ENCODE measurements around the gene G3BP1.

The G3BP1 gene

DNA sequence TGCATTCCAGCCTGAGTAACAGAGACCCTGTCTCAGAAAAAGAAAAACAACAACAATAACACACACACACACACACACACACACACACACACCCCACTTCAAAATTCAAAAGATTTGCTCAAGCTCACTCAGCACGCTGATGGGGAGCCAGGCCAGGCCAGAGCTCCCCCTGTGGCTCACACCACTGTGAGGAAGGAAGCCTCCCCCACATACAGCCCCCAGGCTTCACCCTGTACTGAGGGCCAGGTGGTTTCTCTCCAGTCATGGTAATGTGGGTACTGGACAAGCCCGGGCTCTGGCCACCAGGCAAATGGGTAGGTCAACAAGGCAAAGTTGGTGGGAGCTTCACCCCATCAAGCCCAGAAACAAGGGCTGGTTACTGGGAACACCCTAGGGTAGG is 32.4 kb upstream of the G3BP1 start:
- Histone ChIP-seq H3K4me3 (ENCODE audit: low read length in 2 of 2) (no peak overlapping the region), H3K9ac (ENCODE audit: low read depth in 1 of 2, low read length in 2 of 2) (no peak overlapping the region), H3K27ac (ENCODE audit: low read depth in 2 of 2, low read length in 2 of 2) (peak overlapping the region; percentile 38 to 55), H3K4me1 (ENCODE audit: control insufficient read depth in 2 of 2, insufficient read depth in 2 of 2, low read length in 2 of 2) (peaks cover 4 to 5% of the 10 kb centered on the region in 2 donors), H3K27me3 (ENCODE audit: control insufficient read depth in 2 of 2, insufficient read depth in 2 of 2, low read length in 2 of 2) (no peaks in the 10 kb centered on the region), H3K9me3 (ENCODE audit: control insufficient read depth in 2 of 2, low read length in 2 of 2) (no peaks in the 10 kb centered on the region), H3K36me3 (ENCODE audit: control insufficient read depth in 2 of 2, insufficient read depth in 2 of 2, low read length in 2 of 2) (peaks cover 6 to 11% of the 10 kb centered on the region in 2 donors)

GRCh38 chr5:151739939-151740335 is 31.8 kb upstream of the G3BP1 start:
- peak overlapping the region; percentile 38 to 55 for H3K27ac ChIP-seq (ENCODE audit: low read depth in 2 of 2, low read length in 2 of 2)
- no peak overlapping the region for H3K4me3 ChIP-seq (ENCODE audit: low read length in 2 of 2)
- H3K9ac ChIP-seq (ENCODE audit: low read depth in 1 of 2, low read length in 2 of 2) = peak overlapping the region in 1 of 2 donors; percentile 6
- peaks cover 4 to 5% of the 10 kb centered on the region in 2 donors for H3K4me1 ChIP-seq (ENCODE audit: control insufficient read depth in 2 of 2, insufficient read depth in 2 of 2, low read length in 2 of 2)
- no peaks in the 10 kb centered on the region for H3K27me3 ChIP-seq (ENCODE audit: control insufficient read depth in 2 of 2, insufficient read depth in 2 of 2, low read length in 2 of 2)
- peaks cover 10 to 17% of the 10 kb centered on the region in 2 donors for H3K36me3 ChIP-seq (ENCODE audit: control insufficient read depth in 2 of 2, insufficient read depth in 2 of 2, low read length in 2 of 2)
- no peaks in the 10 kb centered on the region for H3K9me3 ChIP-seq (ENCODE audit: control insufficient read depth in 2 of 2, low read length in 2 of 2)

- no peaks in the 10 kb centered on the region for H3K27me3 ChIP-seq (ENCODE audit: control insufficient read depth in 2 of 2, insufficient read depth in 2 of 2, low read length in 2 of 2)
- H3K9ac ChIP-seq (ENCODE audit: low read depth in 1 of 2, low read length in 2 of 2) = peak overlapping the region in 1 of 2 donors; percentile 6
- H3K4me1 ChIP-seq (ENCODE audit: control insufficient read depth in 2 of 2, insufficient read depth in 2 of 2, low read length in 2 of 2) = peaks cover 4 to 5% of the 10 kb centered on the region in 2 donors
- H3K4me3 ChIP-seq (ENCODE audit: low read length in 2 of 2) = no peak overlapping the region
- peaks cover 15 to 22% of the 10 kb centered on the region in 2 donors for H3K36me3 ChIP-seq (ENCODE audit: control insufficient read depth in 2 of 2, insufficient read depth in 2 of 2, low read length in 2 of 2)
- H3K9me3 ChIP-seq (ENCODE audit: control insufficient read depth in 2 of 2, low read length in 2 of 2) = no peaks in the 10 kb centered on the region
- peak overlapping the region; percentile 38 to 55 for H3K27ac ChIP-seq (ENCODE audit: low read depth in 2 of 2, low read length in 2 of 2)
These were observed 31.3 kb upstream of the G3BP1 start for GRCh38 chr5:151740336-151740942.

GRCh38 chr5:151740958-151741373 is 30.8 kb upstream of the G3BP1 start:
- Histone ChIP-seq H3K36me3 (ENCODE audit: control insufficient read depth in 2 of 2, insufficient read depth in 2 of 2, low read length in 2 of 2) (peaks cover 20 to 23% of the 10 kb centered on the region in 2 donors), H3K27me3 (ENCODE audit: control insufficient read depth in 2 of 2, insufficient read depth in 2 of 2, low read length in 2 of 2) (no peaks in the 10 kb centered on the region), H3K4me1 (ENCODE audit: control insufficient read depth in 2 of 2, insufficient read depth in 2 of 2, low read length in 2 of 2) (peaks cover 4 to 5% of the 10 kb centered on the region in 2 donors), H3K9ac (ENCODE audit: low read depth in 1 of 2, low read length in 2 of 2) (no peak overlapping the region), H3K27ac (ENCODE audit: low read depth in 2 of 2, low read length in 2 of 2) (peak overlapping the region; percentile 10 to 55), H3K4me3 (ENCODE audit: low read length in 2 of 2) (no peak overlapping the region), H3K9me3 (ENCODE audit: control insufficient read depth in 2 of 2, low read length in 2 of 2) (no peaks in the 10 kb centered on the region)

DNA sequence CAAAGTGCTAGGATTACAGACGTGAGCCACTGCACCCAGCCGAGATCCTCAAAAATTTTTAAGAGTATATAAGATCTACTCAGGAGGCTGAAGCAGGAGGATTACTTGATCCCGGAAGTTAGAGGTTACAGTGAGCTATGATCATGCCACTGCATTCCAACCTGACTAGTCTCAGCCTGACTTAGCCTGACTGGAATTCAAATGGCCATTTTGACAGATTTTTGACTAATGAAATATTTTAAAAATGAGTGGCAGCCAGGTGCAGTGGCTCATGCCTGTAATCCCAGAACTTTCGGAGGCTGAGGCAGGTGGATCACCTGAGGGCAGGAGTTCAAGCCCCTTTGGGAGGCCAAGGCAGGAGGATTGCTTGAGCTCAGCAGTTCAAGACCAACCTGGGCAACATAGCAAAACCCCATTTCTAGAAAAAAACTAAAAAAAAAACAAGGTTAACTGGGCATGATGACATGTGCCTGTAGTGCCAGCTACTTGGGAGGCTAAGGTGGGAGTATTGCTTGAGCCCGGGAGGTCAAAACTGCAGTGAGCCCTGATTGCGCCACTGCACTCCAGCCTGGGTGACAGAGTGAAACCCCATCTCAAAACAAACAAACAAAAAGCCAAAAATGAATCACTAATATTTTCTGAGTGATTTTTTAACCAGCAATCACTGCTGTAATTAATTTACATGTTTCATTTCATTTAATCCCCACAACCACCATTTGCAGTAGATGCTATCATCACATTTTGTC is 29.9 kb upstream of the G3BP1 start:
- peaks cover 20 to 28% of the 10 kb centered on the region in 2 donors for H3K36me3 ChIP-seq (ENCODE audit: control insufficient read depth in 2 of 2, insufficient read depth in 2 of 2, low read length in 2 of 2)
- H3K9ac ChIP-seq (ENCODE audit: low read depth in 1 of 2, low read length in 2 of 2) = no peak overlapping the region
- H3K4me1 ChIP-seq (ENCODE audit: control insufficient read depth in 2 of 2, insufficient read depth in 2 of 2, low read length in 2 of 2) = peaks cover 4 to 5% of the 10 kb centered on the region in 2 donors
- H3K4me3 ChIP-seq (ENCODE audit: low read length in 2 of 2) = no peak overlapping the region
- no peak overlapping the region for H3K27ac ChIP-seq (ENCODE audit: low read depth in 2 of 2, low read length in 2 of 2)
- no peaks in the 10 kb centered on the region for H3K9me3 ChIP-seq (ENCODE audit: control insufficient read depth in 2 of 2, low read length in 2 of 2)
- no peaks in the 10 kb centered on the region for H3K27me3 ChIP-seq (ENCODE audit: control insufficient read depth in 2 of 2, insufficient read depth in 2 of 2, low read length in 2 of 2)

GRCh38 chr5:151742870-151743294 is 28.9 kb upstream of the G3BP1 start:
- no peak overlapping the region for H3K27ac ChIP-seq (ENCODE audit: low read depth in 2 of 2, low read length in 2 of 2)
- H3K4me1 ChIP-seq (ENCODE audit: control insufficient read depth in 2 of 2, insufficient read depth in 2 of 2, low read length in 2 of 2) = peaks cover 4 to 5% of the 10 kb centered on the region in 2 donors

DNA sequence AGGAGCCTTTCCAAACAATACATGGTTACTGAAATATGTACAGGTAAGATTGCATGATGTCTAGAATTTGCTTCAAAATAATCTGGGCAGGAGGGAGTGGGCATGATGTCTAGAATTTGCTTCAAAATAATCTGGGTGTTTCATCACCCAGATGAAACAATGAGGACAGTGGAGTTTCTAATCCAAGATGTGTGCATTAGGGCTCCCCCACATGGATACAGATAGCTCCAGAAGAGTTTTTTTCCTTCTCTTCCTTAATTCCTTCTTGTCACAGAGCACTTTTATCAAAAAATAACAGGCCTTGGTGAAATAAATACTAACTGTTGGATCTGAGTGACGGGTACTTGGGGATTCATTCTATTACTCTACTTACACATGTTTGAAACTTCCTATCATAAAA is 28.2 kb upstream of the G3BP1 start:
- peaks cover 4 to 5% of the 10 kb centered on the region in 2 donors for H3K4me1 ChIP-seq (ENCODE audit: control insufficient read depth in 2 of 2, insufficient read depth in 2 of 2, low read length in 2 of 2)
- H3K9me3 ChIP-seq (ENCODE audit: control insufficient read depth in 2 of 2, low read length in 2 of 2) = no peaks in the 10 kb centered on the region
- no peaks in the 10 kb centered on the region for H3K27me3 ChIP-seq (ENCODE audit: control insufficient read depth in 2 of 2, insufficient read depth in 2 of 2, low read length in 2 of 2)
- H3K4me3 ChIP-seq (ENCODE audit: low read length in 2 of 2) = no peak overlapping the region
- H3K27ac ChIP-seq (ENCODE audit: low read depth in 2 of 2, low read length in 2 of 2) = no peak overlapping the region
- H3K9ac ChIP-seq (ENCODE audit: low read depth in 1 of 2, low read length in 2 of 2) = no peak overlapping the region
- H3K36me3 ChIP-seq (ENCODE audit: control insufficient read depth in 2 of 2, insufficient read depth in 2 of 2, low read length in 2 of 2) = peaks cover 20 to 26% of the 10 kb centered on the region in 2 donors

More at GRCh38 chr5:151742870-151743294, 28.9 kb upstream of the G3BP1 start:
- Histone ChIP-seq H3K9ac (ENCODE audit: low read depth in 1 of 2, low read length in 2 of 2) (no peak overlapping the region), H3K27me3 (ENCODE audit: control insufficient read depth in 2 of 2, insufficient read depth in 2 of 2, low read length in 2 of 2) (no peaks in the 10 kb centered on the region), H3K9me3 (ENCODE audit: control insufficient read depth in 2 of 2, low read length in 2 of 2) (no peaks in the 10 kb centered on the region), H3K4me3 (ENCODE audit: low read length in 2 of 2) (no peak overlapping the region), H3K36me3 (ENCODE audit: control insufficient read depth in 2 of 2, insufficient read depth in 2 of 2, low read length in 2 of 2) (peaks cover 20 to 28% of the 10 kb centered on the region in 2 donors)

GRCh38 chr5:151745071-151745705 is 26.6 kb upstream of the G3BP1 start:
- H3K9ac ChIP-seq (ENCODE audit: low read depth in 1 of 2, low read length in 2 of 2) = no peak overlapping the region
- no peaks in the 10 kb centered on the region for H3K9me3 ChIP-seq (ENCODE audit: control insufficient read depth in 2 of 2, low read length in 2 of 2)
- H3K4me3 ChIP-seq (ENCODE audit: low read length in 2 of 2) = no peak overlapping the region
- peak overlapping the region; percentile 17 to 39 for H3K27ac ChIP-seq (ENCODE audit: low read depth in 2 of 2, low read length in 2 of 2)
- H3K36me3 ChIP-seq (ENCODE audit: control insufficient read depth in 2 of 2, insufficient read depth in 2 of 2, low read length in 2 of 2) = peaks cover 20 to 26% of the 10 kb centered on the region in 2 donors
- H3K4me1 ChIP-seq (ENCODE audit: control insufficient read depth in 2 of 2, insufficient read depth in 2 of 2, low read length in 2 of 2) = peaks cover 3 to 4% of the 10 kb centered on the region in 2 donors
- H3K27me3 ChIP-seq (ENCODE audit: control insufficient read depth in 2 of 2, insufficient read depth in 2 of 2, low read length in 2 of 2) = no peaks in the 10 kb centered on the region

DNA sequence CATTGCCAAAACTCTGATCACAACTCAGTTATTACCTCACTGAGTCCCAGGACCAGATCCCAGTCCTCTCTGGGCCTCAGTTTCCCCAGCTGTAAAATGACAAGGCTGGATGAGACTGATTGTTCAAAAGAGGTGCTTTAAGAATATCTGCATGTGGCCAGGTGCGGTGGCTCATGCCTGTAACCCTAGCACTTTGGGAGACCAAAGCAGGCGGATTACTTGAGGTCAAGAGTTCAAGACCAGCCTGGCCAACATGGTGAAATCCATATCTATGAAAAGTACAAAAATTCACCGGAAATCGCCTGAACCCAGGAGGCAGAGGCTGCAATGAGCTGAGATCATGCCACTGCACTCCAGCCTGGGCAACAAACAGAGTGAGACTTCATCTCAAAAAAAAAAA is 21.6 kb upstream of the G3BP1 start:
- Histone ChIP-seq H3K4me1 (ENCODE audit: control insufficient read depth in 2 of 2, insufficient read depth in 2 of 2, low read length in 2 of 2) (no peaks in the 10 kb centered on the region), H3K36me3 (ENCODE audit: control insufficient read depth in 2 of 2, insufficient read depth in 2 of 2, low read length in 2 of 2) (peaks cover 14 to 16% of the 10 kb centered on the region in 2 donors), H3K27ac (ENCODE audit: low read depth in 2 of 2, low read length in 2 of 2) (peak overlapping the region; percentile 43 to 57), H3K27me3 (ENCODE audit: control insufficient read depth in 2 of 2, insufficient read depth in 2 of 2, low read length in 2 of 2) (no peaks in the 10 kb centered on the region), H3K4me3 (ENCODE audit: low read length in 2 of 2) (no peak overlapping the region), H3K9ac (ENCODE audit: low read depth in 1 of 2, low read length in 2 of 2) (peak overlapping the region in 1 of 2 donors; percentile 38), H3K9me3 (ENCODE audit: control insufficient read depth in 2 of 2, low read length in 2 of 2) (no peaks in the 10 kb centered on the region)

DNA sequence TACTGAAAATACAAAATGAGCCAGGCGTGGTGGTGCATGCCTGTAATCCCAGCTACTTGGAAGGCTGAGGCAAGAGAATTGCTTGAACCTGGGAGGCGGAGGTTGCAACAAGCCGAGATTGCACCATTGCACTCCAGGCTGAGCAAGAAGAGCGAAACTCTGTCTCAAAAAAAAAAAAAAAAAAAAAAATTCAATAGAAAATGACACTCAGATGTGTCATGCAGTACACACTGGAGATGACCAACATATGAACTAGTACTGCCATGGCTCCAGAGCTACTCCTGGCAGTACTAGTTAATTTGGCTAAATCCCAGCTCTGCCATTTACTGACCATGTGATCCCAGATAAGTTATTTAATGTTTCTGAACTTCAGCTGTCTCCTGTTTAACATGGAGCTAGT is 20.7 kb upstream of the G3BP1 start:
- no peak overlapping the region for H3K4me3 ChIP-seq (ENCODE audit: low read length in 2 of 2)
- peaks cover 0 to 4% of the 10 kb centered on the region in 2 donors for H3K4me1 ChIP-seq (ENCODE audit: control insufficient read depth in 2 of 2, insufficient read depth in 2 of 2, low read length in 2 of 2)
- no peak overlapping the region for H3K27ac ChIP-seq (ENCODE audit: low read depth in 2 of 2, low read length in 2 of 2)

More for the DNA sequence above, 20.7 kb upstream of the G3BP1 start:
- Histone ChIP-seq H3K27me3 (ENCODE audit: control insufficient read depth in 2 of 2, insufficient read depth in 2 of 2, low read length in 2 of 2) (no peaks in the 10 kb centered on the region), H3K36me3 (ENCODE audit: control insufficient read depth in 2 of 2, insufficient read depth in 2 of 2, low read length in 2 of 2) (peaks cover 6 to 9% of the 10 kb centered on the region in 2 donors), H3K9me3 (ENCODE audit: control insufficient read depth in 2 of 2, low read length in 2 of 2) (no peaks in the 10 kb centered on the region), H3K9ac (ENCODE audit: low read depth in 1 of 2, low read length in 2 of 2) (no peak overlapping the region)

Measured in mucosa of rectum (tissue), 2 donors.